Transverse colon (tissue), 4 donors: Measurements from ENCODE around the gene RBFOX2. TPM values are rescaled to one million over a fixed set of nuclear protein-coding genes. Genes with fewer than 3 reads are reported as not detected.

Experiments used
- DNase-seq: peaks from one replicate; pipeline ENCODE4 v3.0.0-alpha.2; 2019
- H3K27ac ChIP-seq, 4 donors: fragments of 200-600 bp; sonication (generic); 2 replicates each; pipeline ENCODE4 v1.5.1; 2016 to 2018; ENCODE audit warnings: inconsistent platforms in 4 of 4
- H3K27me3 ChIP-seq: fragments of 200-600 bp; sonication (generic); 2 replicates; pipeline ENCODE4 v1.5.1; 2017; ENCODE audit warnings: inconsistent platforms
- H3K36me3 ChIP-seq, 4 donors: fragments of 200-600 bp; sonication (generic); 2 replicates each; pipeline ENCODE4 v1.5.1; 2017 to 2019; ENCODE audit warnings: inconsistent platforms in 4 of 4
- H3K4me1 ChIP-seq, 4 donors: fragments of 200-600 bp; sonication (generic); 2 replicates each; pipeline ENCODE4 v1.5.1; 2017 to 2020; ENCODE audit warnings: inconsistent platforms in 4 of 4
- H3K4me3 ChIP-seq, 4 donors: fragments of 200-600 bp; sonication (generic); 1 replicate in 1 of 4; 2 replicates in 3 of 4; pipeline versions ENCODE4 v1.5.1 to v1.6.1; 2017 to 2019; ENCODE audit warnings: inconsistent platforms in 4 of 4
- H3K9me3 ChIP-seq, 2 donors: fragments of 200-600 bp; sonication (generic); 2 replicates each; pipeline ENCODE4 v1.5.1; 2017 to 2019; ENCODE audit warnings: inconsistent platforms in 2 of 2
- EP300 ChIP-seq: sonication (generic); formaldehyde crosslinking; IDR thresholded peaks from one replicate; pipeline ENCODE4 v1.6.1; 2017; ENCODE audit warnings: antibody characterized with exemption, low read depth
- POLR2A ChIP-seq: fragments of 450-650 bp; IDR thresholded peaks from one replicate; pipeline ENCODE4 v1.6.1; 2016; ENCODE audit warnings: antibody characterized with exemption, mild to moderate bottlenecking, moderate library complexity
- POLR2AphosphoS5 ChIP-seq, 3 donors: sonication (generic); formaldehyde crosslinking; IDR thresholded peaks; one replicate each; pipeline ENCODE4 v1.6.1; 2016; ENCODE audit warnings: antibody characterized with exemption in 3 of 3
- WGBS, 2 donors: methylation state at CpG; one replicate each; pipeline ENCODE4 v1.1.5; 2018; ENCODE audit warnings: low coverage in 1 of 2; 5-methylcytosine and 5-hydroxymethylcytosine counted together
- in situ Hi-C, 4 donors: fragments of 200-750 bp; cut with MboI; loops; one replicate each; pipeline versions ENCODE4 v1.15.0 to v1.15.1; 2017; ENCODE audit warnings: low sequenced_read_pairs in 3 of 4, low pct_ligation_motif_present in 1 of 4, low pct_unique_long_range_greater_than_20kb in 1 of 4
- intact Hi-C: fragments of 100-400 bp; cut with DNase I; formaldehyde crosslinking; loops from one replicate; pipeline ENCODE4 v1.15.1; 2023; ENCODE audit warnings: low total_unique reads
- total RNA-seq, 4 donors: library from RNA; depleted of rRNA; stranded (reverse); fragments of >200 nt; gene quantifications; one replicate each; pipeline ENCODE4 v1.1.0, GENCODE V29; 2016
- TF ChIP-seq, protein P1 (sequence below), 5 experiments: fragments of 200-600 bp in 3 of 5; fragments of 450-650 bp in 2 of 5; sonication (generic) in 3 of 5; IDR thresholded peaks; 1 replicate in 2 of 5; 2 replicates in 3 of 5; pipeline ENCODE4 v1.5.1; 2016 to 2017; ENCODE audit warnings: antibody characterized with exemption in 5 of 5, inconsistent platforms in 3 of 5, mild to moderate bottlenecking in 2 of 5, moderate library complexity in 1 of 5

Gene RBFOX2
- total RNA-seq, 4 donors from 2014 or later: 27.3 to 61.1 (median 43.1) TPM

DNA sequence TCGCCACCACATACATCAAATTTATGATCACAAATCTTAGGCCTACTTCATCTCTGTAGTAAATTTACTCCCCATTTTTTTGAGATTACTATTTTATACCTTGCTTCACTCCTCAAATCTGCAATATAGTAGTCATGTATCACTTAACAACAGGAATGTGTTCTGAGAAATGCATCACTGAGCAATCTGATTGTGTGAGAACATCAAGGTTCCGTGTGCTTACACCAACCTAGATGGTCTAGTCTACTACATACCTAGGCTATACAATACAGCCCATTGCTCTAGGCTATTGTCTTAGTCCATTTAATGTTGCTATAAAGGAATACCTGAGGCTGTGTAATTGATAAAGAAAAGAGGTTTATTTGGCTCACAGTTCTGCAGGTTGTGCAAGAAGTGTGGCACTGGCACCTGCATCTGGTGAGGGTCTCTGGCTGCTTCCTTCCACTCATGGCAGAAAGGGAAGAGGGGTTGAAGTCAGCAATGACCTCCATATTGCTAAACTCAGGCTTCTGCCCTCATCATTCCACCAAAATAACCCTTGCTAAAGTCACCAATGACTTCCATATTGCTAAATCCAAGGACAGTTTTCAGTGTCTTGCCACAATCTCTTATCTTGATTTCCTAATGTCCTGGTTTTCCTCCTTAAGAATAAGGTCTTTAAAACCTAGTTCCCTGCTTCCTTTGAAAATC is 140.3 kb downstream of the RBFOX2 start:
- H3K27ac ChIP-seq: no peak overlapping the region
- in situ Hi-C loops: no loop called here
- no peak for TF ChIP-seq EP300
- TF ChIP-seq, protein P1, sequence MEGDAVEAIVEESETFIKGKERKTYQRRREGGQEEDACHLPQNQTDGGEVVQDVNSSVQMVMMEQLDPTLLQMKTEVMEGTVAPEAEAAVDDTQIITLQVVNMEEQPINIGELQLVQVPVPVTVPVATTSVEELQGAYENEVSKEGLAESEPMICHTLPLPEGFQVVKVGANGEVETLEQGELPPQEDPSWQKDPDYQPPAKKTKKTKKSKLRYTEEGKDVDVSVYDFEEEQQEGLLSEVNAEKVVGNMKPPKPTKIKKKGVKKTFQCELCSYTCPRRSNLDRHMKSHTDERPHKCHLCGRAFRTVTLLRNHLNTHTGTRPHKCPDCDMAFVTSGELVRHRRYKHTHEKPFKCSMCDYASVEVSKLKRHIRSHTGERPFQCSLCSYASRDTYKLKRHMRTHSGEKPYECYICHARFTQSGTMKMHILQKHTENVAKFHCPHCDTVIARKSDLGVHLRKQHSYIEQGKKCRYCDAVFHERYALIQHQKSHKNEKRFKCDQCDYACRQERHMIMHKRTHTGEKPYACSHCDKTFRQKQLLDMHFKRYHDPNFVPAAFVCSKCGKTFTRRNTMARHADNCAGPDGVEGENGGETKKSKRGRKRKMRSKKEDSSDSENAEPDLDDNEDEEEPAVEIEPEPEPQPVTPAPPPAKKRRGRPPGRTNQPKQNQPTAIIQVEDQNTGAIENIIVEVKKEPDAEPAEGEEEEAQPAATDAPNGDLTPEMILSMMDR (IDR thresholded peaks at IDR 0.05): no peak
- H3K4me3 ChIP-seq: no peak overlapping the region
- peaks cover 0 to 5% (median 3%) of the 10 kb centered on the region in 4 donors for H3K4me1 ChIP-seq
- intact Hi-C loops: no loop called here
- no peak for DNase-seq
- H3K36me3 ChIP-seq: no peaks in the 10 kb centered on the region
- H3K9me3 ChIP-seq: no peaks in the 10 kb centered on the region
- WGBS, 2 donors: 96 to 100% methylated on average over 2 of the region's 2 CpGs
- no peaks in the 10 kb centered on the region for H3K27me3 ChIP-seq

DNA sequence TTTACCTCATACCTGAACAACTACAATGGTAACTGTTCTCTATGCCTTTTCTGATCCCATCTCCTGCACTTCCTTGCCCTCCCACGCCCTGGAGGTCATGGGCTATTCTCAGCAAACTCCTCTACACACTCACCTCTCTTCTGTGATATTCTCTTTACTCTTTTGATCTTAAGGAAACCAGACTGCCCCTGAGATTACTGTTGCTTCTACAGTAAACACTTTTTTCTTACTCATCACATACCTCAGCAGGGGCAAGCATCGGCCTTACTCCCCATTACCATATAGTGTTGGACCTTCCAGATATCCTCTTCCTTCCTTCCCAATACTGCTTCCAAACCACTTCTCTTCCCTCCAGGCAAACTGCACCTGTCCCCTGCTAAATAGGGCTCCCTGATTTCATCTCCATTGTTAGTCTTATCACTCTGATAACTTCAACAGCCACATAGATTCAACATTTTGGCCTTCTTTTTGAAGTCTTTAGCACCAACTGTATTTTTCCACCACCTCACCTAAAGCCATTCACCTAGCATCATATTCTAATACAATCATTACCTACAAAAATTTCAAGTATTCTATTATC is 141.2 kb downstream of the RBFOX2 start:
- in situ Hi-C loops: no loop called here
- intact Hi-C loops: no loop called here
- H3K27ac ChIP-seq: peak overlapping the region in 1 of 4 donors; percentile 0
- H3K9me3 ChIP-seq: no peaks in the 10 kb centered on the region
- H3K27me3 ChIP-seq: no peaks in the 10 kb centered on the region
- DNase-seq: no peak
- no peak for TF ChIP-seq POLR2A
- 70 to 88% methylated on average over 2 of the region's 2 CpGs for WGBS, 2 donors
- H3K4me1 ChIP-seq: peaks cover 0 to 15% (median 12%) of the 10 kb centered on the region in 4 donors
- H3K36me3 ChIP-seq: no peaks in the 10 kb centered on the region
- no peak overlapping the region for H3K4me3 ChIP-seq

DNA sequence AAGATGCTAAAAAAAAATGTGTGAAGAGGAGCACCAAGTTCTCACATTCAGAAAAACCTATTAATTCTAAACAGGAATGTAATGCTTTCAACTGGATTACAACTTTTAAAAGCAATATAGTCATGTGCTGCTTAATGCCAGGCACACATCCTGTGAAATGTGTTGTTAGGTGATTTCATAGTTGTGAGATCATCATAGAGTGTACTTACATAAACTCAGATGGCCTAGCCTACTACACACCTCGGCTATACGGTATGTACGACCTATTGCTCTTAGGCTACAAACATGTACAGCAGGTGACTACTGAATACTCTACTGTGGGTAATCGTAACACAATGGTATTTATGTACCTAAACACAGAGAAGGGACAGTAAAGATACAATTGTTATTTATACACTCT is 142.3 kb downstream of the RBFOX2 start:
- TF ChIP-seq, protein P1 (IDR thresholded peaks at IDR 0.05): no peak
- no peak for TF ChIP-seq EP300
- TF ChIP-seq POLR2A: no peak
- no peak for TF ChIP-seq POLR2AphosphoS5 (IDR thresholded peaks at IDR 0.05)
- Histone ChIP-seq H3K36me3 (no peaks in the 10 kb centered on the region), H3K9me3 (no peaks in the 10 kb centered on the region), H3K4me3 (no peak overlapping the region), H3K27ac (no peak overlapping the region), H3K4me1 (peaks cover 0 to 22% (median 17%) of the 10 kb centered on the region in 4 donors), H3K27me3 (no peaks in the 10 kb centered on the region)
- WGBS, 2 donors: 89% methylated on average over 4 of the region's 4 CpGs; no CpG with 5 or more reads in 1 of the 2 donors
- intact Hi-C loops: no loop called here
- in situ Hi-C loops: no loop called here
- DNase-seq: no peak

DNA sequence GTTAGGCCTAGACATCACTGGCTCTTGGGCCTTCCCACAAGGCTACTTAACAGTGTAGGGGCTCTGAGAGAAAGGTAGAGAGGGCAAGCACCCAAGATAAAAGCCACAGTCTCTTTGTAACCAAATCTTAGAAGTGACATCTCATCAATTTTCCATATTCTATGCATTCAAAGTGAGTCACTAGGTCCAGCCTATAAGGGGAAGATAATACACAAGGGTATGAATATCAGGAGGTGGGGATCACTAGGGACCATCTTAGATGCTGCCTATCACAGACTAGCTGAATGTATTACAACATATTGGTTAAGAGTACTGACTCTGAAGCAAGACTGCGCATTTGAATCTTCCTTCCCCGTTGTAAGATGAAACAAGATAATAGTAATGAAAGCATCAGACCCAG is 144.1 kb downstream of the RBFOX2 start:
- DNase-seq: no peak
- no peak overlapping the region for H3K27ac ChIP-seq
- no peaks in the 10 kb centered on the region for H3K27me3 ChIP-seq
- TF ChIP-seq EP300 (no peak), POLR2A (no peak), POLR2AphosphoS5 (IDR thresholded peaks at IDR 0.05) (no peak)
- TF ChIP-seq, protein P1 (IDR thresholded peaks at IDR 0.05): no peak
- peaks cover 0 to 24% (median 16%) of the 10 kb centered on the region in 4 donors for H3K4me1 ChIP-seq
- in situ Hi-C loops (no loop called here), intact Hi-C loops (no loop called here)
- 93 to 94% methylated on average over 2 of the region's 2 CpGs for WGBS, 2 donors
- no peaks in the 10 kb centered on the region for H3K9me3 ChIP-seq
- H3K4me3 ChIP-seq: no peak overlapping the region
- no peaks in the 10 kb centered on the region for H3K36me3 ChIP-seq
